ENCODE data around the gene STIMATE.

- TF ChIP-seq SUZ12 (IDR thresholded peaks at IDR 0.05) (no peak), HDGF (IDR thresholded peaks at IDR 0.05; ENCODE audit: borderline replicate concordance) (no peak), L3MBTL2 (conservative IDR thresholded peaks at IDR 0.05) (no peak), FOXK2 (IDR thresholded peaks at IDR 0.05) (no peak), BHLHE40 (IDR thresholded peaks at IDR 0.05; ENCODE audit: borderline replicate concordance) (no peak), SP1 (IDR thresholded peaks at IDR 0.05) (no peak), PKNOX1 (IDR thresholded peaks at IDR 0.05) (no peak), LEF1 (IDR thresholded peaks at IDR 0.05; ENCODE audit: borderline replicate concordance) (no peak), NFRKB (IDR thresholded peaks at IDR 0.05) (no peak)
These were observed 80.7 kb downstream of the STIMATE start for GRCh38 chr3:52816654-52817053.

All from HEK293T (cell line).